ENCODE results near the gene ABCB8.

Gene ABCB8

GRCh38 chr7:150992051-150992640, 36.1 kb upstream of the ABCB8 start:
- POLR2A ChIA-PET: no interaction called here
- CTCF ChIA-PET: interaction anchor here (0.7 to 1.3 kb wide), 2 partner anchors 29 to 63 kb away, joined by 3 to 4 read pairs; no protein-coding TSS in a partner anchor
- TF ChIP-seq ARNT (IDR thresholded peaks at IDR 0.05): no peak
- TF ChIP-seq HDGF (IDR thresholded peaks at IDR 0.05; ENCODE audit: borderline replicate concordance): no peak
- no peak for TF ChIP-seq SUZ12 (IDR thresholded peaks at IDR 0.05)
- no peak for TF ChIP-seq SP1 (IDR thresholded peaks at IDR 0.05)
- no peak for TF ChIP-seq LEF1 (IDR thresholded peaks at IDR 0.05; ENCODE audit: borderline replicate concordance)
- TF ChIP-seq ELF4 (IDR thresholded peaks at IDR 0.05): no peak
- no peak for TF ChIP-seq FOXK2 (IDR thresholded peaks at IDR 0.05)
- no peak for TF ChIP-seq PKNOX1 (IDR thresholded peaks at IDR 0.05)
- TF ChIP-seq BHLHE40 (IDR thresholded peaks at IDR 0.05; ENCODE audit: borderline replicate concordance): no peak
- no peak for DNase-seq (ENCODE audit: extremely low spot score)

- ChIA-PET POLR2A (no interaction called here), CTCF (interaction anchor here (0.7 to 1.5 kb wide), 3 partner anchors 30 to 95 kb away, joined by 3 to 5 read pairs (median 4); no protein-coding TSS in a partner anchor)
- peak; percentile 80 for DNase-seq (ENCODE audit: extremely low spot score)
- TF ChIP-seq SUZ12 (IDR thresholded peaks at IDR 0.05): peak; percentile 92
- peak; percentile 72 for TF ChIP-seq L3MBTL2 (conservative IDR thresholded peaks at IDR 0.05)
- no peak for TF ChIP-seq TARDBP (IDR thresholded peaks at IDR 0.05)
- no peak for TF ChIP-seq FOXM1 (IDR thresholded peaks at IDR 0.05; ENCODE audit: borderline replicate concordance)
These were observed 35.4 kb upstream of the ABCB8 start for GRCh38 chr7:150992833-150993302.

GRCh38 chr7:150993511-150993910, 34.7 kb upstream of the ABCB8 start:
- TF ChIP-seq TARDBP (IDR thresholded peaks at IDR 0.05): no peak
- TF ChIP-seq CTBP1 (IDR thresholded peaks at IDR 0.05; ENCODE audit: borderline replicate concordance): no peak
- no peak for TF ChIP-seq HDGF (IDR thresholded peaks at IDR 0.05; ENCODE audit: borderline replicate concordance)
- TF ChIP-seq NFRKB (IDR thresholded peaks at IDR 0.05): no peak
- TF ChIP-seq SUZ12 (IDR thresholded peaks at IDR 0.05): no peak
- no peak for TF ChIP-seq ZNF384 (IDR thresholded peaks at IDR 0.05)
- no peak for TF ChIP-seq L3MBTL2 (conservative IDR thresholded peaks at IDR 0.05)
- no peak for TF ChIP-seq ELF4 (IDR thresholded peaks at IDR 0.05)
- TF ChIP-seq SP1 (IDR thresholded peaks at IDR 0.05): no peak
- no peak for TF ChIP-seq FOXK2 (IDR thresholded peaks at IDR 0.05)
- TF ChIP-seq LEF1 (IDR thresholded peaks at IDR 0.05; ENCODE audit: borderline replicate concordance): no peak
- no peak for TF ChIP-seq ARNT (IDR thresholded peaks at IDR 0.05)
- TF ChIP-seq BHLHE40 (IDR thresholded peaks at IDR 0.05; ENCODE audit: borderline replicate concordance): no peak
- POLR2A ChIA-PET: no interaction called here
- CTCF ChIA-PET: interaction anchor here (1.5 kb wide), 1 partner anchor 95 kb away, joined by 5 read pairs; no protein-coding TSS in a partner anchor
- DNase-seq (ENCODE audit: extremely low spot score): no peak

GRCh38 chr7:150994141-150994837, 34.0 kb upstream of the ABCB8 start:
- DNase-seq (ENCODE audit: extremely low spot score): no peak
- ChIA-PET CTCF (interaction anchor here (0.6 to 1.5 kb wide), 2 partner anchors 30 to 96 kb away, joined by 3 to 5 read pairs; no protein-coding TSS in a partner anchor), POLR2A (interaction anchor here (0.8 to 0.9 kb wide), 2 partner anchors 14 to 15 kb away, joined by 3 to 4 read pairs; no protein-coding TSS in a partner anchor)
- no peak for TF ChIP-seq L3MBTL2 (conservative IDR thresholded peaks at IDR 0.05)
- TF ChIP-seq SP1 (IDR thresholded peaks at IDR 0.05): no peak
- TF ChIP-seq ARNT (IDR thresholded peaks at IDR 0.05): no peak

GRCh38 chr7:150994838-150995510, 33.3 kb upstream of the ABCB8 start:
- POLR2A ChIA-PET: interaction anchor here (0.8 to 0.9 kb wide), 2 partner anchors 15 to 16 kb away, joined by 3 to 4 read pairs; no protein-coding TSS in a partner anchor
- DNase-seq (ENCODE audit: extremely low spot score): no peak
- no peak for TF ChIP-seq CTBP1 (IDR thresholded peaks at IDR 0.05; ENCODE audit: borderline replicate concordance)
- no peak for TF ChIP-seq BHLHE40 (IDR thresholded peaks at IDR 0.05; ENCODE audit: borderline replicate concordance)
- TF ChIP-seq SP1 (IDR thresholded peaks at IDR 0.05): no peak
- TF ChIP-seq ZNF384 (IDR thresholded peaks at IDR 0.05): no peak
- TF ChIP-seq FOXK2 (IDR thresholded peaks at IDR 0.05): no peak
- no peak for TF ChIP-seq L3MBTL2 (conservative IDR thresholded peaks at IDR 0.05)
- TF ChIP-seq SUZ12 (IDR thresholded peaks at IDR 0.05): no peak
- TF ChIP-seq TARDBP (IDR thresholded peaks at IDR 0.05): no peak
- TF ChIP-seq ELF4 (IDR thresholded peaks at IDR 0.05): no peak
- no peak for TF ChIP-seq FOXM1 (IDR thresholded peaks at IDR 0.05; ENCODE audit: borderline replicate concordance)
- TF ChIP-seq PKNOX1 (IDR thresholded peaks at IDR 0.05): no peak
- TF ChIP-seq FOXA1 (IDR thresholded peaks at IDR 0.05): no peak
- TF ChIP-seq HDGF (IDR thresholded peaks at IDR 0.05; ENCODE audit: borderline replicate concordance): no peak
- no peak for TF ChIP-seq LEF1 (IDR thresholded peaks at IDR 0.05; ENCODE audit: borderline replicate concordance)
- CTCF ChIA-PET: interaction anchor here (0.6 to 1.0 kb wide), 2 partner anchors 9 to 30 kb away, joined by 3 to 4 read pairs; no protein-coding TSS in a partner anchor

GRCh38 chr7:150996376-150997074, 31.7 kb upstream of the ABCB8 start:
- TF ChIP-seq SP1 (IDR thresholded peaks at IDR 0.05) (no peak), TARDBP (IDR thresholded peaks at IDR 0.05) (no peak)
- ChIA-PET CTCF (interaction anchor here (1.0 kb wide), 1 partner anchor 12 kb away, joined by 3 read pairs; no protein-coding TSS in a partner anchor), POLR2A (no interaction called here)

More at GRCh38 chr7:150996376-150997074, 31.7 kb upstream of the ABCB8 start:
- DNase-seq (ENCODE audit: extremely low spot score): no peak
